ENCODE results near the gene LRRFIP1. TPM values are rescaled to one million over a fixed set of nuclear protein-coding genes. Genes with fewer than 3 reads are reported as not detected.
A peak's percentile ranks its signal among the peaks of the same experiment; 100 is the strongest.

The LRRFIP1 gene
- total and polyA plus RNA-seq, 2 donors (not counting 3 experiments of a cell fraction or from before 2014, with no cell fraction given), result 39.2 to 179 TPM

GRCh38 chr2:237696461-237696860, 69.1 kb downstream of the LRRFIP1 start:
- H3K4me2 ChIP-seq (ENCODE audit: insufficient read depth, low read length), result no peak overlapping the region
- peak overlapping the region; percentile 55 for H3K9ac ChIP-seq (replicated peaks; ENCODE audit: extremely low read depth, insufficient read depth, low read length)
- no peak overlapping the region for H2AFZ ChIP-seq (ENCODE audit: low read depth, low read length)
- peaks cover 4% of the 10 kb centered on the region for H4K20me1 ChIP-seq (replicated peaks; ENCODE audit: control insufficient read depth, extremely low read depth, insufficient read depth, low read length)
- BruUV-seq (replicated peaks), result no TSS peak
- H3K4me1 ChIP-seq (ENCODE audit: control insufficient read depth, extremely low read depth, insufficient read depth, low read length), result peaks cover 78% of the 10 kb centered on the region
- H3K4me3 ChIP-seq (replicated peaks in 1 of 3; ENCODE audit: insufficient read depth in 1 of 3, low read depth in 1 of 3, low read length in 3 of 3), result no peak overlapping the region
- ChIA-PET POLR2A (no interaction called here), CTCF (interaction anchor here (0.8 to 3.5 kb wide), 7 partner anchors 10 to 184 kb away, joined by 3 to 29 read pairs (median 4); no protein-coding TSS in a partner anchor)
- no peak for DNase-seq (ENCODE audit: low read depth, low spot score)
- H3K27ac ChIP-seq (ENCODE audit: insufficient read depth, low read depth, low read length), result peak overlapping the region; percentile 87
- peaks cover 84% of the 10 kb centered on the region for H3K79me2 ChIP-seq (ENCODE audit: control insufficient read depth, insufficient read depth, low read length)
- TF ChIP-seq POLR2A (IDR thresholded peaks at IDR 0.05; ENCODE audit: low read depth, low read length), result no peak
- TF ChIP-seq, protein P1, sequence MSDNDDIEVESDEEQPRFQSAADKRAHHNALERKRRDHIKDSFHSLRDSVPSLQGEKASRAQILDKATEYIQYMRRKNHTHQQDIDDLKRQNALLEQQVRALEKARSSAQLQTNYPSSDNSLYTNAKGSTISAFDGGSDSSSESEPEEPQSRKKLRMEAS (IDR thresholded peaks at IDR 0.05; ENCODE audit: insufficient read depth, insufficient read length), result no peak
- no peak for TF ChIP-seq POLR2AphosphoS5 (IDR thresholded peaks at IDR 0.05; ENCODE audit: insufficient read depth, low read depth, low read length)
- TF ChIP-seq GATA2 (IDR thresholded peaks at IDR 0.05; ENCODE audit: insufficient read depth, insufficient read length, low read depth, low read length), result no peak
- no peak for TF ChIP-seq EZH2 (IDR thresholded peaks at IDR 0.05; ENCODE audit: borderline replicate concordance, low read depth, low read length, severe bottlenecking)
- no peak for TF ChIP-seq JUN (IDR thresholded peaks at IDR 0.05; ENCODE audit: borderline replicate concordance, insufficient read depth, insufficient read length, low read depth)
- no peak for TF ChIP-seq CTCF (IDR thresholded peaks at IDR 0.05; ENCODE audit: extremely low read depth in 1 of 2, insufficient read depth in 1 of 2, low read depth in 1 of 2, low read length in 2 of 2)
- TF ChIP-seq MYC (IDR thresholded peaks at IDR 0.05; ENCODE audit: low read depth, low read length), result no peak
- TF ChIP-seq FOS (IDR thresholded peaks at IDR 0.05; ENCODE audit: borderline replicate concordance, insufficient read depth, low read length), result no peak
- H3K9me1 ChIP-seq (replicated peaks; ENCODE audit: control insufficient read depth, extremely low read depth, insufficient read depth, low read length), result no peaks in the 10 kb centered on the region
- no peaks in the 10 kb centered on the region for H3K36me3 ChIP-seq (ENCODE audit: control insufficient read depth in 2 of 2, extremely low read depth in 1 of 2, insufficient read depth in 2 of 2, low read length in 2 of 2)
- dilution Hi-C loops (cut with MboI; ENCODE audit: extremely low pct_ligation_motif_present, low sequenced_read_pairs) (no loop called here), intact Hi-C loops (cut with micrococcal nuclease) (no loop called here)
- H3K9me3 ChIP-seq (replicated peaks; ENCODE audit: control insufficient read depth, insufficient read depth, low read length), result no peaks in the 10 kb centered on the region
- no peak for FAIRE-seq
- no peaks in the 10 kb centered on the region for H3K27me3 ChIP-seq (ENCODE audit: control insufficient read depth in 2 of 2, insufficient read depth in 2 of 2, low read length in 2 of 2)

All from endothelial cell of umbilical vein (primary cell).